Nasal cavity respiratory epithelium epithelial cell of viscerocranial mucosa (primary cell): ENCODE data around the gene RNF112. TPM values are rescaled to one million over a fixed set of nuclear protein-coding genes. Genes with fewer than 3 reads are reported as not detected.

ENCODE experiments used
- total RNA-seq: library from RNA; depleted of rRNA; stranded (reverse); fragments of >200 nt; gene quantifications from 2 replicates; pipeline ENCODE4 v1.2.3, GENCODE V29; 2014

The RNF112 gene, protein sequence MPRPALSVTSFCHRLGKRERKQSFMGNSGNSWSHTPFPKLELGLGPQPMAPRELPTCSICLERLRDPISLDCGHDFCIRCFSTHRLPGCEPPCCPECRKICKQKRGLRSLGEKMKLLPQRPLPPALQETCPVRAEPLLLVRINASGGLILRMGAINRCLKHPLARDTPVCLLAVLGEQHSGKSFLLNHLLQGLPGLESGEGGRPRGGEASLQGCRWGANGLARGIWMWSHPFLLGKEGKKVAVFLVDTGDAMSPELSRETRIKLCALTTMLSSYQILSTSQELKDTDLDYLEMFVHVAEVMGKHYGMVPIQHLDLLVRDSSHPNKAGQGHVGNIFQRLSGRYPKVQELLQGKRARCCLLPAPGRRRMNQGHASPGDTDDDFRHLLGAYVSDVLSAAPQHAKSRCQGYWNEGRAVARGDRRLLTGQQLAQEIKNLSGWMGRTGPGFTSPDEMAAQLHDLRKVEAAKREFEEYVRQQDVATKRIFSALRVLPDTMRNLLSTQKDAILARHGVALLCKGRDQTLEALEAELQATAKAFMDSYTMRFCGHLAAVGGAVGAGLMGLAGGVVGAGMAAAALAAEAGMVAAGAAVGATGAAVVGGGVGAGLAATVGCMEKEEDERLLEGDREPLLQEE
- total RNA-seq: 0.34 and 0.43 TPM in 2 replicates

DNA sequence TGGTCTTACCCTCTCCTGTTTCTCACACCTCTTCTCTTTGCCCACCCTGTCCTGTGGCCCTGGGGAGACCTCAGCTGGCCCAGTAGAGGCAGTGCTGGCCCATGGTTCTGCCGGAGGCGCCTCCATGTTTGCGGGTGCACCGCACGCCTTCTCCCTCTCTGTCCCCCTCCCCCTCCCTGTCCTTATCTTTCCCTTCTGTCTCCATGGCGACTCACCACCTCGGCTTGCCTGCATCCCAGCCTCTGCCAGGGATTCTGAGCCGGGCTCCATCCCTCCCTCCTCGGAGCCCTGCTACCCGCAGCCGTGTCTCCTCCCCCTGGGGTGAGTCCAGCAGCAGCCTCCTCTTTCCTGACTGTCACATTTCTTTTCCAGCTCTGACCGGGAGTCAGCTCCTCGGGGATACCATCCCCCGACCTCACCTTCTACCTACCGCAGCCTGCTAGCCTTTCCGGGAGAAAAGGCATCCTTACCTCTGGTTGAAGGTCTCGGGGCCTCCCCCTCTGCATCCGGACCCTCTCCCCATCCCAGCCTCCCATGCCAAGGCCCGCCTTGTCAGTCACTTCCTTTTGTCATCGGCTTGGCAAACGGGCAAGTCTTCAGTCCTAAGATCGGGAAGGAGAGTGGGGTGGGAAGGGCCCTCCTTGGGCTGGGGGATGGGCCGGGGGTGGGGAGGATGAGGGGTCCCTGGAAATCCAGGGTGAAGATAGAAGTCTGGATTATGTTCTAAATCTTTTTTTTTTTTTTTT is at the start of gene RNF112:
Gene RNF112, plus strand, starts transcription at position 358 of the 746 bp plus-strand sequence. Its CDS starts 177 bp downstream, at position 535.

DNA sequence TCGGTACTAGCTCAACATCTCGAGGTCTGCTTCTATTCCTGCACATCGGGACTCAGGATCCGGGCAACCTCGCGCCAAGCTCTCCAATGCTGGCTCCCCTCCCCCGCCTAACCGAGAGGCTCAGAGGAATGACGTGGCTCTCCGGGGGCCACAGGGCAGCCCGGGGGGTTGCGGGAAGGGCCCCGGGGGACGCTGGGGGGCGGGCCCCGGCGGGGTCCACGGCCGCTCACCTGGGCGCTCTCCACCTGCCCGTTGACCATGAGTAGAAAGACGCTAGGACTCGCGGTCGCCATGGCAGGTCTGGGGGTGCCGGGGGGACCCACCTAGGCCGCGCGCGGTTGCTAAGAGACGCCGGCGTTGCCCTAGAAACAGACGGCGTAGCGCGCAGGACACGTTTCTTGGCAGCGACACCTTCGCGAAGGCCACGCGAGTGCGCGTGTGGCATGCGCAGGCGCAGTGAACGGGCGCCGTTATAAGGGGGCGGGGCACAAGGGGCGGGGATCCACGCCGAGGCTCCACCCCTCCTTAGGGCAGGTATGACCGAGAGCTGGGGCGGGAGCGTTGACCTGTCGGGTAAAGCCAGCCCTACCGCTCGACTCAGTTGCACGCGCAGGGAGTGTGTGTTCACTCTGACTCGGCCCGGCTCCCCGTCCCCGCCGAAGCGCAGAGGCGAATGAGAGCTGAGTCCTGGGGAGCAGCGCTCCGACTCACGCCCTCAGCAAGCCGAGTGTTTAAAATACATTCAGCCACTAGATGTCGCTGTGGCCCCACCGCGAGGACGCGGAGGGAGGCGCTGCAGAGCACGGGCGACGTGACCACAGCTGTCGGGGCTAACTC is 48.5 kb upstream of the RNF112 start, which contains the start of gene B9D1:
Gene B9D1, minus strand, starts transcription at position 447 of the 837 bp plus-strand sequence. Its CDS starts 154 bp downstream, at position 293.

DNA sequence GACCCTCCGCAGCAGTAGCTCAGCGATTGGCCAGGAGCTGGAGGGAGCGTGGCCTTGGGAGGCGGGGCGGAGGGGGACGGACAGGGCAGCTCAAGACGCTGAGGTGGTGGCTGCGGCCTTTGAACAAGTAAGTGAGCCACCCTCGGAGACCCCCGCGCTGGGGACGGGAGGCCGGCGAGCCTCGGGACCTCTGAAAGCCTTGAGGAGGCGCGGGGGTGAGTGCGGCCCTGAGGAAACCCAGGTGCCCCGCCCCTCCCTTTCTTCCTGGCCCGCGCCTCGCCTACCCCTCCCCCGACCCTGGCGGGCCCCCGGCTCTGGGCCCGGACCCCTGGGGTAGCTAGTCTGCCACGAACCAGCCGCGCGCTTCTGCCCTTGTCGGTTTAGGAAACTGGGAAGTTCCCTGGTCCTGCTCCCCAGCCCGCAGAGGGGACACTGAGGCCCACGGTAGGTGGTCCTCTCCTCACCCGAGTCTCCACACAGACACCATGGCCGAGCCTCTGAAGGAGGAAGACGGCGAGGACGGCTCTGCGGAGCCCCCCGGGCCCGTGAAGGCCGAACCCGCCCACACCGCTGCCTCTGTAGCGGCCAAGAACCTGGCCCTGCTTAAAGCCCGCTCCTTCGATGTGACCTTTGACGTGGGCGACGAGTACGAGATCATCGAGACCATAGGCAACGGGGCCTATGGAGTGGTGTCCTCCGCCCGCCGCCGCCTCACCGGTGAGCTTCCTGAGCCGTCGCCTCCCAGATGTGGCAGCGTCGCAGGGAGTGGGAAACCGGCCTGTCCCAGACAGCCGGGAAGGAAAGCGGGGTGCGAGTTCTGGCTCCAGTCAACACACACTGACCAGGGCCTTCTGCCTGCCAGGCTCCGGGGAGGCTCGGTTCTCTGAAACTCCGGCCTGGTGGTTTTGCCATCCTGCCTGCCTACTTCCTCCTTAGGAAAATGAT is 32.3 kb upstream of the RNF112 start, which contains the start of gene MAPK7:
Gene MAPK7, plus strand, starts transcription at position 83 of the 945 bp plus-strand sequence. Its CDS starts 403 bp downstream, at position 486.

DNA sequence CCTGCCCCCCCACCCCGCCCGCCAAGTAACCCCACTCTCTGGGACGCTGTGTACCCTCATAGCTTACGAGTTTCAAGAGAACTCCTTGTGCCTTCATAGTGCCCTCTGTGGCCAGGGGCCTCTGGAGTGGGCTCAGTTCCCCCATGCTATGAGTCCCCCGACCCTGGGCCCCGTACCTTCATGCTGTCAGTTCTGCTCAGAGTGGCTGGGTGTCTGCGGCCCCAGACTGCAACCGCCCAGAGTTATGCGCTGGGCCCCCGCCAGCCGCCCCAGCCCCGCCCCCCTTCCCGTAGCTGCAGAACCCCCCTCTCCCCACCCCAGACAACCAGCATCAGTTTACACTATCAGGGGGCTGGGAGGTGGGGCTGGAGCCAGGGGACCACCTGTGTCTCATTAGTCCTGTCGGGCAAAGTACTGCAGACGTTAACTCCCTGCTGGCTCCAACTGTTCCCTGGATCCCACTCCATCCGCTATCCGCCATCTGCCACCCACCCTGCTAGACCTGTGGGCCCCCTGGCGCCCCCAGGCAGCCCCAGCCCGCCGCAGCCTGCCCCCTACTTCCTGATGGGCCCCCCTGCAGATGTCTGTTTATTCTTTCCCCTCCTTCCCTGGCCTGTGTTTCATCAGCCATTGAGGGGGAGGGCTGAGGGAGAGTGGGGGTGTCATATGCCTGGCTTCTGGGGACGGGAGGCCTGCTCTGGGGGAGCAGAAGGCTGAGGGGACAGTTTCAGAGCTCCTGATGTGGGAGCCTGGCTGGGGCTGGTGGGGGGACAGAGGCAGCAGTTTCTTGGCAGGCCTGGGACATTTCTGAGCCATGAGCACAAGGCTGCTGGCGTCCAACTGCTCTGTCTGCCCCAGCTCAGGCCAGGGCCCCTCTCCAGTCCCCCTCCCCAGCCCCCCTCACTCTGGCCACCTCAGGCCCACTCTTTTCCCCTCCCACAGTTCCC is 23.8 kb upstream of the RNF112 start, which contains the start of gene MFAP4:
Gene MFAP4, minus strand, starts transcription at position 217 of the 947 bp plus-strand sequence. Its CDS starts 35 bp downstream, at position 182.

Other genes with a start within 250 kb of the RNF112 start
- gene EPN2, start 173.9 kb upstream of the RNF112 start, total RNA-seq: 16.7 and 40.2 TPM in 2 replicates
- gene B9D1, start 48.5 kb upstream of the RNF112 start, total RNA-seq: 8.0 and 15.4 TPM in 2 replicates
- 5.5 and 20.8 TPM in 2 replicates for gene MAPK7, start 32.7 kb upstream of the RNF112 start, total RNA-seq
- not detected in 2 replicates for gene MFAP4, start 24.0 kb upstream of the RNF112 start, total RNA-seq
- 0.34 and 0.57 TPM in 2 replicates for gene SLC47A1, start 122.6 kb downstream of the RNF112 start, total RNA-seq
- gene ALDH3A2, start 237.5 kb downstream of the RNF112 start, total RNA-seq: 75.5 and 233 TPM in 2 replicates